Measurements from ENCODE around the gene RNGTT.

DNA sequence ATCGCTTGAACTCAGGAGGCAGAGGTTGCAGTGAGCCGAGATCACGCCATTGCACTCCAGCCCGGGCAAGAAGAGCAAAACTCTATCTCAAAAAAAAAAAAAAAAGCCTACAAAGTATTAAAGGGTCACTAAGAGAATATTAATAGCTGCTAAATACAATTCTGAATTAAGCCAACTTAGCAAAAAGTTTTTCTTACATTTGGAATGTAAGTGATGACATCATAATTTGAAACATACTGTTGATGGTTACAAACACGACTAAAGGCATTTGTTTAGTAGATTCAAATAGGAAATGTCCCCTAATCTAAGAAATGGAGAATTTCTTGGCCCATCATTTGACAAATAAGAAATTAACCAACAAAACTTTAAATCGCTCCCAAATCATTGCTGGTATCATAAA is 282.8 kb downstream of the RNGTT start:
- TF ChIP-seq, protein P1, sequence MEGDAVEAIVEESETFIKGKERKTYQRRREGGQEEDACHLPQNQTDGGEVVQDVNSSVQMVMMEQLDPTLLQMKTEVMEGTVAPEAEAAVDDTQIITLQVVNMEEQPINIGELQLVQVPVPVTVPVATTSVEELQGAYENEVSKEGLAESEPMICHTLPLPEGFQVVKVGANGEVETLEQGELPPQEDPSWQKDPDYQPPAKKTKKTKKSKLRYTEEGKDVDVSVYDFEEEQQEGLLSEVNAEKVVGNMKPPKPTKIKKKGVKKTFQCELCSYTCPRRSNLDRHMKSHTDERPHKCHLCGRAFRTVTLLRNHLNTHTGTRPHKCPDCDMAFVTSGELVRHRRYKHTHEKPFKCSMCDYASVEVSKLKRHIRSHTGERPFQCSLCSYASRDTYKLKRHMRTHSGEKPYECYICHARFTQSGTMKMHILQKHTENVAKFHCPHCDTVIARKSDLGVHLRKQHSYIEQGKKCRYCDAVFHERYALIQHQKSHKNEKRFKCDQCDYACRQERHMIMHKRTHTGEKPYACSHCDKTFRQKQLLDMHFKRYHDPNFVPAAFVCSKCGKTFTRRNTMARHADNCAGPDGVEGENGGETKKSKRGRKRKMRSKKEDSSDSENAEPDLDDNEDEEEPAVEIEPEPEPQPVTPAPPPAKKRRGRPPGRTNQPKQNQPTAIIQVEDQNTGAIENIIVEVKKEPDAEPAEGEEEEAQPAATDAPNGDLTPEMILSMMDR (IDR thresholded peaks at IDR 0.05): no peak
- TF ChIP-seq POLR2AphosphoS5 (IDR thresholded peaks at IDR 0.05) (no peak), POLR2A (IDR thresholded peaks at IDR 0.05) (no peak)
